Natural killer cell (primary cell): ENCODE data around the gene MNX1. TPM values are rescaled to one million over a fixed set of nuclear protein-coding genes. Genes with fewer than 3 reads are reported as not detected.

Source experiments
- ATAC-seq, 3 donors: fragments of 150-1000 bp in 2 of 3; fragments of 200-7000 bp in 1 of 3; cut with Tn5 transposase; 1 replicate in 1 of 3; 2 replicates in 2 of 3; pipeline ENCODE4 v1.10.0; 2021; ENCODE audit warnings: mild to moderate bottlenecking in 2 of 3, moderate library complexity in 2 of 3
- DNase-seq, 2 donors: peaks; one replicate each; pipeline versions ENCODE4 v3.0.0 to v3.0.0-alpha.2; 2013 to 2021; ENCODE audit warnings: mixed read lengths in 1 of 2
- H3K27ac ChIP-seq: one replicate; pipeline ENCODE4 v1.5.1; 2013; ENCODE audit warnings: mild to moderate bottlenecking, low read length
- H3K27me3 ChIP-seq: one replicate; pipeline ENCODE4 v1.6.1; 2013; ENCODE audit warnings: low read length; ENCODE audit not compliant: control insufficient read depth, insufficient read depth
- H3K36me3 ChIP-seq: one replicate; pipeline ENCODE4 v1.6.1; 2013; ENCODE audit warnings: low read length; ENCODE audit not compliant: control insufficient read depth, insufficient read depth
- H3K4me1 ChIP-seq: one replicate; pipeline ENCODE4 v1.6.1; 2013; ENCODE audit warnings: low read length; ENCODE audit not compliant: control insufficient read depth, insufficient read depth
- H3K4me3 ChIP-seq: one replicate; pipeline ENCODE4 v1.5.1; 2013; ENCODE audit warnings: low read length
- H3K9me3 ChIP-seq: one replicate; pipeline ENCODE4 v1.6.1; 2013; ENCODE audit warnings: low read length; ENCODE audit not compliant: control insufficient read depth, insufficient read depth
- H3K27ac Mint-ChIP-seq, 2 donors: one replicate each; pipeline ENCODE4 v1.8.0; 2022; ENCODE audit warnings: mild to moderate bottlenecking in 2 of 2, mixed read lengths in 2 of 2, moderate library complexity in 1 of 2
- H3K27me3 Mint-ChIP-seq, 2 donors: one replicate each; pipeline ENCODE4 v1.8.0; 2022; ENCODE audit warnings: low read depth in 2 of 2, mixed read lengths in 2 of 2
- H3K36me3 Mint-ChIP-seq: one replicate; pipeline ENCODE4 v1.8.0; 2022; ENCODE audit warnings: mixed read lengths
- H3K4me1 Mint-ChIP-seq, 2 donors: one replicate each; pipeline ENCODE4 v1.8.0; 2022; ENCODE audit warnings: mixed read lengths in 2 of 2
- H3K4me3 Mint-ChIP-seq: one replicate; pipeline ENCODE4 v1.8.0; 2022; ENCODE audit warnings: mild to moderate bottlenecking, moderate library complexity, mixed read lengths
- H3K9me3 Mint-ChIP-seq, 2 donors: one replicate each; pipeline ENCODE4 v1.8.0; 2022; ENCODE audit warnings: mixed read lengths in 2 of 2
- WGBS: methylation state at CpG from one replicate; pipeline ENCODE4 v1.1.7; 2013; ENCODE audit warnings: missing lambda C conversion rate; ENCODE audit not compliant: insufficient coverage; 5-methylcytosine and 5-hydroxymethylcytosine counted together
- intact Hi-C: fragments of 100-400 bp; cut with micrococcal nuclease; formaldehyde crosslinking; loops from one replicate; pipeline ENCODE4 v1.14.2; 2022
- total RNA-seq, 4 donors: library from RNA; stranded (reverse); fragments of 120-200 nt in 1 of 4; gene quantifications; one replicate each; pipeline versions ENCODE4 v1.2.3 to v1.2.4, GENCODE V29; 2013 to 2022
- TF ChIP-seq, protein P1 (sequence below): fragments of 200-600 bp; IDR thresholded peaks from one replicate; pipeline ENCODE4 v1.8.0; 2022; ENCODE audit warnings: antibody characterized with exemption

MNX1 gene
- total RNA-seq, 3 donors from 2014 or later (not counting 1 experiment from before 2014, with no cell fraction given), result not detected

DNA sequence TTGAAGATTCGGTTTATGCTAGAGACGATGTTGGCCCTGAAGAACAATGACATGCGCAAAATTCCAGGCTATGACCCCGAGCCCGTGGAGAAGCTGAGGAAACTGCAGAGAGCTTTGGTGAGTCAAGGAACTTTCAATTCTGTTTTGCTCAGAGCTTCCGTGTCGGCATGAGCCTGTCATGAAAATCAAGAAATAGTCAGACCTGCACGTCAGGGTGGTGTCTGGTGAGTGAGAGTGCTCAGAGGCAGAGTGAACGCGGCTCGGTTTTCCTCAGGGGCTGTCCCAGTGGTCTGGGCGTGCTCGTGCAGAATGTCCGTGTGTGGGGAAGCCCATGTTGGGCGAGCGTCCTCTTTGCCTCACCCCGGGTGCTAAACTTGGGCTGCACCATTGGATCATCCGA, 48.3 kb downstream of the MNX1 start:
- no peak overlapping the region for H3K4me3 ChIP-seq
- Mint-ChIP-seq H3K4me1 (peaks cover 12 to 13% of the 10 kb centered on the region in 2 donors), H3K9me3 (no peaks in the 10 kb centered on the region), H3K4me3 (no peak overlapping the region), H3K27ac (no peak overlapping the region), H3K36me3 (peaks cover 31% of the 10 kb centered on the region), H3K27me3 (no peaks in the 10 kb centered on the region)
- ATAC-seq (no peak), DNase-seq (no peak)
- no peak overlapping the region for H3K27ac ChIP-seq
- WGBS, result 98% methylated on average over 18 of the region's 18 CpGs
- H3K36me3 ChIP-seq, result peaks cover 75% of the 10 kb centered on the region
- TF ChIP-seq, protein P1, sequence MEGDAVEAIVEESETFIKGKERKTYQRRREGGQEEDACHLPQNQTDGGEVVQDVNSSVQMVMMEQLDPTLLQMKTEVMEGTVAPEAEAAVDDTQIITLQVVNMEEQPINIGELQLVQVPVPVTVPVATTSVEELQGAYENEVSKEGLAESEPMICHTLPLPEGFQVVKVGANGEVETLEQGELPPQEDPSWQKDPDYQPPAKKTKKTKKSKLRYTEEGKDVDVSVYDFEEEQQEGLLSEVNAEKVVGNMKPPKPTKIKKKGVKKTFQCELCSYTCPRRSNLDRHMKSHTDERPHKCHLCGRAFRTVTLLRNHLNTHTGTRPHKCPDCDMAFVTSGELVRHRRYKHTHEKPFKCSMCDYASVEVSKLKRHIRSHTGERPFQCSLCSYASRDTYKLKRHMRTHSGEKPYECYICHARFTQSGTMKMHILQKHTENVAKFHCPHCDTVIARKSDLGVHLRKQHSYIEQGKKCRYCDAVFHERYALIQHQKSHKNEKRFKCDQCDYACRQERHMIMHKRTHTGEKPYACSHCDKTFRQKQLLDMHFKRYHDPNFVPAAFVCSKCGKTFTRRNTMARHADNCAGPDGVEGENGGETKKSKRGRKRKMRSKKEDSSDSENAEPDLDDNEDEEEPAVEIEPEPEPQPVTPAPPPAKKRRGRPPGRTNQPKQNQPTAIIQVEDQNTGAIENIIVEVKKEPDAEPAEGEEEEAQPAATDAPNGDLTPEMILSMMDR, result no peak
- intact Hi-C loops, result no loop called here
- H3K27me3 ChIP-seq, result no peaks in the 10 kb centered on the region
- H3K9me3 ChIP-seq, result no peaks in the 10 kb centered on the region
- no peaks in the 10 kb centered on the region for H3K4me1 ChIP-seq

DNA sequence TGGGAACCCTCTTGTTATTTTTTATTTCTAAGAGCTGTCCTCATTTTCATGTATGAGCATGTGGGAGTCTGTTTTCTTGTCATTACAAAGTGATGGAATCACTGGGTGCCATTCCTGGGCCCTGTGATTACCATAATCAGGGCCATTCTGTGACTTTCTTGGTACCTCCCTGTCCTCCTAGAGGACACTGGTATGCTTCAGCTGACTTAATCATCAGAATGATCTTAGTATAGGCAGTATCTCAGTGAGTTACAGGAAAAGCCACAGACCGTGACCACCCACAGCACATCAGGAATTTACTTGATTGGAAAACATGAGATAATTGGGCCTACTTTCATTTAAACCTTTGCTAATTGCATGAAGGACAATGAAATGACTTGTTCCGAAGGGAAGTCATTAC, 53.7 kb downstream of the MNX1 start:
- peaks cover 70% of the 10 kb centered on the region for H3K36me3 ChIP-seq
- TF ChIP-seq, protein P1, result no peak
- no peak overlapping the region for H3K4me3 ChIP-seq
- no peak for ATAC-seq
- H3K4me1 ChIP-seq, result peaks cover under 1% of the 10 kb centered on the region
- no peak overlapping the region for H3K27ac ChIP-seq
- Mint-ChIP-seq H3K4me1 (peaks cover 12 to 13% of the 10 kb centered on the region in 2 donors), H3K9me3 (no peaks in the 10 kb centered on the region), H3K36me3 (peaks cover 18% of the 10 kb centered on the region), H3K27me3 (no peaks in the 10 kb centered on the region), H3K4me3 (no peak overlapping the region), H3K27ac (no peak overlapping the region)
- DNase-seq, result no peak
- H3K9me3 ChIP-seq, result no peaks in the 10 kb centered on the region
- H3K27me3 ChIP-seq, result no peaks in the 10 kb centered on the region
- 96% methylated on average over 2 of the region's 2 CpGs for WGBS
- intact Hi-C loops, result loop anchor here (10.0 kb wide), 1 partner anchor 318 kb away; no protein-coding TSS in a partner anchor

DNA sequence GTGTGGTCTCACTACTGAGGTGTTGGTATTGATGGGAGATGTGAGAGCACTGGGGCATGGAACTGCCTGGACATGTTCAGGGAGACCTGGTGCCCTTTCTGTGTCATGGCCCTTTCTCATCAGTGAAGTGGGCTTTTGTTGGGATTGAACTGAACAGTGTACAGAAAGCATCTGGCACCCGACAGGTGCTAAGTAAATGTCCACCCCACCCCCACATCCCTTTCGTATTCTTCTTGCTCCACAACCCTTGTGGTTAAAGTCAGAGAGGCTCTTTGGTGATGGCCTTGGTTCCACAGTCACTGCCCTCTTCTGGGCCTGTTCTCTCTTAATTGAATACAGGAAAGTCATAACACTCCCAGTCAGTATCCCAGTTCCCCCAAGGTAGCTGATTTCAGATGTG, 55.5 kb downstream of the MNX1 start:
- Histone ChIP-seq H3K36me3 (peaks cover 54% of the 10 kb centered on the region), H3K27me3 (no peaks in the 10 kb centered on the region), H3K4me1 (peaks cover 18% of the 10 kb centered on the region), H3K4me3 (no peak overlapping the region), H3K9me3 (no peaks in the 10 kb centered on the region), H3K27ac (no peak overlapping the region)
- no peak for DNase-seq
- Mint-ChIP-seq H3K36me3 (no peaks in the 10 kb centered on the region), H3K9me3 (no peaks in the 10 kb centered on the region), H3K4me1 (peaks cover 10% of the 10 kb centered on the region in 2 donors), H3K27ac (no peak overlapping the region), H3K27me3 (no peaks in the 10 kb centered on the region), H3K4me3 (no peak overlapping the region)
- TF ChIP-seq, protein P1, result no peak
- 67% methylated on average over 1 of the region's 2 CpGs for WGBS
- no peak for ATAC-seq
- intact Hi-C loops, result loop anchor here (10.0 kb wide), 1 partner anchor 320 kb away; no protein-coding TSS in a partner anchor

Other genes with a start within 250 kb of the MNX1 start
- gene LMBR1, start 117.5 kb downstream of the MNX1 start, total RNA-seq, result 10 to 100 TPM; 60.4 to 71.7 (median 66.1) TPM
- 10 to 100 TPM; 22.5 to 35.6 (median 34.7) TPM for gene NOM1, start 61.0 kb downstream of the MNX1 start, total RNA-seq
- 10 to 100 TPM; 44.6 to 56.7 (median 55.5) TPM for gene UBE3C, start 128.3 kb upstream of the MNX1 start, total RNA-seq